ENCODE data around the gene KLRC2.
"Not testable (repeated sequence)": the region's sequence is repeated elsewhere in the genome, so short reads cannot be mapped to it uniquely, and the experiment has no call there.

Gene KLRC2

GRCh38 chr12:10435816-10436215 is at the start of gene KLRC2:
KLRC2 (minus strand) TSS chr12:10436010; CDS start chr12:10435986, 24 bp downstream.
- DNase-seq (ENCODE audit: low read depth), result not testable (repeated sequence)

- DNase-seq (ENCODE audit: low read depth), result not testable (repeated sequence)
These were observed 46.1 kb upstream of the KLRC2 start for GRCh38 chr12:10481901-10482300.

- DNase-seq (ENCODE audit: low read depth), result not testable (repeated sequence)
These were observed 37.0 kb upstream of the KLRC2 start for GRCh38 chr12:10472808-10473207.

- DNase-seq (ENCODE audit: low read depth), result no peak
These were observed 33.9 kb upstream of the KLRC2 start for GRCh38 chr12:10469701-10470100.

- no peak for DNase-seq (ENCODE audit: low read depth)
These were observed 30.5 kb upstream of the KLRC2 start for GRCh38 chr12:10466311-10466710.

GRCh38 chr12:10457760-10458159 is 21.9 kb upstream of the KLRC2 start:
- no peak for DNase-seq (ENCODE audit: low read depth)

- no peak for DNase-seq (ENCODE audit: low read depth)
These were observed 21.0 kb upstream of the KLRC2 start for GRCh38 chr12:10456856-10457255.

GRCh38 chr12:10455766-10456165 is 20.0 kb upstream of the KLRC2 start:
- no peak for DNase-seq (ENCODE audit: low read depth)

- DNase-seq (ENCODE audit: low read depth), result no peak
These were observed 18.7 kb upstream of the KLRC2 start for GRCh38 chr12:10454531-10454930.

GRCh38 chr12:10453156-10453555 is 17.3 kb upstream of the KLRC2 start, which contains the start of gene KLRC1:
KLRC1 (minus strand) TSS chr12:10453377; CDS start chr12:10451156, 2,221 bp downstream.
- DNase-seq (ENCODE audit: low read depth), result no peak

GRCh38 chr12:10448236-10448635 is 12.4 kb upstream of the KLRC2 start:
- DNase-seq (ENCODE audit: low read depth), result no peak

- DNase-seq (ENCODE audit: low read depth), result not testable (repeated sequence)
These were observed 10.2 kb upstream of the KLRC2 start for GRCh38 chr12:10446052-10446451.

GRCh38 chr12:10441144-10441543 is 5.3 kb upstream of the KLRC2 start:
- not testable (repeated sequence) for DNase-seq (ENCODE audit: low read depth)

GRCh38 chr12:10439608-10440274 is 3.9 kb upstream of the KLRC2 start:
- DNase-seq (ENCODE audit: low read depth), result not testable (repeated sequence)

GRCh38 chr12:10437601-10438000 is 1.8 kb upstream of the KLRC2 start:
- DNase-seq (ENCODE audit: low read depth), result not testable (repeated sequence)

- DNase-seq (ENCODE audit: low read depth), result not testable (repeated sequence)
These were observed 5.2 kb downstream of the KLRC2 start for GRCh38 chr12:10430623-10431022.

GRCh38 chr12:10425938-10426337 is 9.9 kb downstream of the KLRC2 start:
- DNase-seq (ENCODE audit: low read depth), result not testable (repeated sequence)

- not testable (repeated sequence) for DNase-seq (ENCODE audit: low read depth)
These were observed 11.4 kb downstream of the KLRC2 start for GRCh38 chr12:10424260-10424899.

GRCh38 chr12:10422159-10422558 is 13.7 kb downstream of the KLRC2 start:
- DNase-seq (ENCODE audit: low read depth), result not testable (repeated sequence)

GRCh38 chr12:10420334-10420733 is 15.5 kb downstream of the KLRC2 start, which contains the start of gene KLRC3:
KLRC3 (minus strand) TSS chr12:10420595; CDS start chr12:10420550, 45 bp downstream.
- not testable (repeated sequence) for DNase-seq (ENCODE audit: low read depth)

GRCh38 chr12:10409392-10409791 is 26.4 kb downstream of the KLRC2 start, which contains the start of gene KLRC4:
KLRC4 (minus strand) TSS chr12:10409757; CDS start chr12:10409575, 182 bp downstream.
- DNase-seq (ENCODE audit: low read depth), result no peak

GRCh38 chr12:10408842-10409241 is 27.0 kb downstream of the KLRC2 start:
- no peak for DNase-seq (ENCODE audit: low read depth)

GRCh38 chr12:10406725-10407124 is 29.1 kb downstream of the KLRC2 start:
- no peak for DNase-seq (ENCODE audit: low read depth)
